Activated CD8-positive, alpha-beta T cell treated with anti-CD3 and anti-CD28 coated beads for 36 hours (primary cell): ENCODE results near the gene COL13A1. TPM values are rescaled to one million over a fixed set of nuclear protein-coding genes. Genes with fewer than 3 reads are reported as not detected.

Source experiments
- ATAC-seq: fragments of 200-7000 bp; cut with Tn5 transposase; one replicate; pipeline ENCODE4 v1.10.0; 2021; ENCODE audit warnings: mild to moderate bottlenecking, moderate library complexity
- CTCF ChIA-PET: fragments of 350-600 bp; sonication (Branson Sonifier 250); formaldehyde crosslinking; loops from one replicate; lab custom pipeline; 2021; ENCODE audit warnings: antibody characterized with exemption; lab: Charles Lee
- POLR2A ChIA-PET: fragments of 350-600 bp; sonication (Branson Sonifier 250); formaldehyde crosslinking; loops from one replicate; lab custom pipeline; 2021; ENCODE audit warnings: antibody characterized with exemption; lab: Charles Lee
- DNase-seq: peaks from one replicate; pipeline ENCODE4 v3.0.0-alpha.2; 2020
- H3K27ac Mint-ChIP-seq: one replicate; pipeline ENCODE4 v1.8.0; 2021; ENCODE audit warnings: mild to moderate bottlenecking, mixed read lengths
- H3K27me3 Mint-ChIP-seq: one replicate; pipeline ENCODE4 v1.8.0; 2021; ENCODE audit warnings: mixed read lengths
- H3K36me3 Mint-ChIP-seq: one replicate; pipeline ENCODE4 v1.8.0; 2021; ENCODE audit warnings: low read depth, mixed read lengths
- H3K4me1 Mint-ChIP-seq: one replicate; pipeline ENCODE4 v1.8.0; 2021; ENCODE audit warnings: low read depth, mixed read lengths
- H3K4me3 Mint-ChIP-seq: one replicate; pipeline ENCODE4 v1.8.0; 2021; ENCODE audit warnings: mild to moderate bottlenecking, moderate library complexity, mixed read lengths
- H3K9me3 Mint-ChIP-seq: one replicate; pipeline ENCODE4 v1.8.0; 2021; ENCODE audit warnings: mixed read lengths
- intact Hi-C: fragments of 100-400 bp; cut with micrococcal nuclease; formaldehyde crosslinking; loops from one replicate; pipeline ENCODE4 v1.10.0; 2022
- total RNA-seq, 2 experiments: library from RNA; stranded (reverse); gene quantifications; one replicate each; pipeline ENCODE4 v1.2.3, GENCODE V29; 2021
- TF ChIP-seq, protein P1 (sequence below): fragments of 200-600 bp; IDR thresholded peaks from one replicate; pipeline ENCODE4 v1.8.0; 2022; ENCODE audit warnings: antibody characterized with exemption, mild to moderate bottlenecking

Gene COL13A1
- total RNA-seq, 2 experiments from 2014 or later = not detected

DNA sequence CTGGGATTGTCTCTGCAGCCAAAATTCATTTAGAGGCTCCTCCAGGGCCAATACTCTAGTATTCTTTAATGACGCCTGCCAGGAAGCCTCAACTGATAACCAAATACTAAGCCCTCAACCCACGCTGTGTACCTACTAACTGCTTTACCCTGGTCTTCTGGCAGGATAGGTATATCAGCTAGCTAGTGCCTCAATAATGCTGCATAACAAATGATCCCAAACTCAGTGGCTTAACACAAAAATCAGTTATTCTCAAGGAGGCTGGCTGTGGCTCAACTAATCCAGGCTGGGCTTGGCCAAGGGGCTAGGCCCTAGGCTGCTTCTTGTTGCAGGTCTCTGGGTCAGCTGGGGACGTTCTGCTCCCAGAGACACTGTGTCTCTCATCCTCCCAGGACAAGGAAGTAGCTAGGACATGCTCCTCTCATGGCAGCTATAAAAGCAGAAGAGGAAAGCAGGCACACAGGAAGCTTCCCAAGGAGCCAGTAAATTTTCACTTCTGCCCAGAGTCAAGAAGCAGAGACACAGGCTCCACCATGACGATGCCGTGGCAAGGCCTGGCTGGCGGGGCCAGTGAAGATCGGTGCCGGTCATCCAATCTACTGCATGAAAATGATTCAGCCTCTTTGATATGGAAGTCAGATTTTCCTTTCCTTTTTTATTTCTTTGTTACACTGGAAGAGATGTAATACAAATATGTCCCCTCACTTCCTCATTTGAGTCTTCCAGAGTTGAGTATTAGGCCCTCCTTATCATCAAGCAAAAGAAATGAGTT lies 28.6 kb upstream of the COL13A1 start:
- DNase-seq (no peak), ATAC-seq (no peak)
- TF ChIP-seq, protein P1, sequence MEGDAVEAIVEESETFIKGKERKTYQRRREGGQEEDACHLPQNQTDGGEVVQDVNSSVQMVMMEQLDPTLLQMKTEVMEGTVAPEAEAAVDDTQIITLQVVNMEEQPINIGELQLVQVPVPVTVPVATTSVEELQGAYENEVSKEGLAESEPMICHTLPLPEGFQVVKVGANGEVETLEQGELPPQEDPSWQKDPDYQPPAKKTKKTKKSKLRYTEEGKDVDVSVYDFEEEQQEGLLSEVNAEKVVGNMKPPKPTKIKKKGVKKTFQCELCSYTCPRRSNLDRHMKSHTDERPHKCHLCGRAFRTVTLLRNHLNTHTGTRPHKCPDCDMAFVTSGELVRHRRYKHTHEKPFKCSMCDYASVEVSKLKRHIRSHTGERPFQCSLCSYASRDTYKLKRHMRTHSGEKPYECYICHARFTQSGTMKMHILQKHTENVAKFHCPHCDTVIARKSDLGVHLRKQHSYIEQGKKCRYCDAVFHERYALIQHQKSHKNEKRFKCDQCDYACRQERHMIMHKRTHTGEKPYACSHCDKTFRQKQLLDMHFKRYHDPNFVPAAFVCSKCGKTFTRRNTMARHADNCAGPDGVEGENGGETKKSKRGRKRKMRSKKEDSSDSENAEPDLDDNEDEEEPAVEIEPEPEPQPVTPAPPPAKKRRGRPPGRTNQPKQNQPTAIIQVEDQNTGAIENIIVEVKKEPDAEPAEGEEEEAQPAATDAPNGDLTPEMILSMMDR = no peak
- no peaks in the 10 kb centered on the region for H3K4me1 Mint-ChIP-seq
- no peak overlapping the region for H3K27ac Mint-ChIP-seq
- no peaks in the 10 kb centered on the region for H3K9me3 Mint-ChIP-seq
- no peaks in the 10 kb centered on the region for H3K36me3 Mint-ChIP-seq
- peaks cover 6% of the 10 kb centered on the region for H3K27me3 Mint-ChIP-seq
- ChIA-PET CTCF (interaction anchor here (0.8 to 1.1 kb wide), 2 partner anchors 141 to 142 kb away, joined by 3 read pairs; no protein-coding TSS in a partner anchor), POLR2A (no interaction called here)
- no peak overlapping the region for H3K4me3 Mint-ChIP-seq
- intact Hi-C loops = no loop called here

DNA sequence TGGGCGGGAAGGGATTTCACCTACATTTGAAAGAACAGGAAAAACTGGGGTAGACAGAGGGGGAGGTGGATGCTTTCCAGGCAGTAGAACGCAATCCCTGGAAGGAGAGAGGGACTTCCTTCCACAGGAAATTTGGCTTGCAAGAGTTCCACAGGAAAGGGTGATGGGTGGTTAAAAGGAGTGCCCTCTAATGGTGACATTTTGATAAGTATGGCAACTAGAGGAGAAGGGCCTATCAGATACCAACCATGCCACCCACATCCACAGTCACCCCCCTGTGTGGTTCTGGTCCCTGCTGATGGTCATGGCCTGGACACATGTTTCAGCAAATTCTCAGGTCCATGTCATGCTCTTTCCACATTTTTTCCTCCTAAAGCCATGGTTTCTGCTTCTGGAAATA lies 27.1 kb upstream of the COL13A1 start:
- intact Hi-C loops = no loop called here
- no peaks in the 10 kb centered on the region for H3K9me3 Mint-ChIP-seq
- TF ChIP-seq, protein P1 = no peak
- H3K36me3 Mint-ChIP-seq = no peaks in the 10 kb centered on the region
- peaks cover 2% of the 10 kb centered on the region for H3K27me3 Mint-ChIP-seq
- H3K4me1 Mint-ChIP-seq = no peaks in the 10 kb centered on the region
- DNase-seq (no peak), ATAC-seq (no peak)
- CTCF ChIA-PET = no interaction called here
- no peak overlapping the region for H3K27ac Mint-ChIP-seq
- no peak overlapping the region for H3K4me3 Mint-ChIP-seq
- POLR2A ChIA-PET = interaction anchor here (0.7 kb wide), 1 partner anchor 13 kb away, joined by 3 read pairs; no protein-coding TSS in a partner anchor

DNA sequence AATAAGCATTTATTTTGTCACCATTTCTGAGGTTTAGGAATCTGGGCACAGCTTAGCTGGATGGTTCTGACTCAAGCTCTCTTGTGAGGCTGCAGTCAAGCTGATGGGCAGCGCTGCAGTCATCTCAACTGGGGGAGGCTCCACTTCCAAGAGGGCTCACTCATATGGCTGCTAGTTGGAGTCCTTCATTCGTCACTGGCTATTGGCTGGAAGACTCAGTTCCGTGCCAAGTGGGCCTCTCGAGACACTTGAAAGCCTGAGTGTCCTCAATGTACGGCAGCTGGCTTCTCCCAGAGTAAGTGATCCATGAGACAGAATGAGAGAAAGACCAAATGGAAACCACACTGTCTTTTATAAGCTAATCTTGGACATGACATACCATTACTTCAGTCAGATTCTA lies 21.6 kb upstream of the COL13A1 start:
- Mint-ChIP-seq H3K4me1 (no peaks in the 10 kb centered on the region), H3K27me3 (peaks cover 3% of the 10 kb centered on the region), H3K36me3 (no peaks in the 10 kb centered on the region), H3K27ac (no peak overlapping the region), H3K4me3 (no peak overlapping the region), H3K9me3 (no peaks in the 10 kb centered on the region)
- intact Hi-C loops = loop anchor here (10.0 kb wide), 1 partner anchor 135 kb away; no protein-coding TSS in a partner anchor
- POLR2A ChIA-PET = no interaction called here
- DNase-seq = no peak
- TF ChIP-seq, protein P1 = no peak
- CTCF ChIA-PET = interaction anchor here (1.0 to 1.7 kb wide), 2 partner anchors 9 to 134 kb away, joined by 5 read pairs; no protein-coding TSS in a partner anchor
- no peak for ATAC-seq

DNA sequence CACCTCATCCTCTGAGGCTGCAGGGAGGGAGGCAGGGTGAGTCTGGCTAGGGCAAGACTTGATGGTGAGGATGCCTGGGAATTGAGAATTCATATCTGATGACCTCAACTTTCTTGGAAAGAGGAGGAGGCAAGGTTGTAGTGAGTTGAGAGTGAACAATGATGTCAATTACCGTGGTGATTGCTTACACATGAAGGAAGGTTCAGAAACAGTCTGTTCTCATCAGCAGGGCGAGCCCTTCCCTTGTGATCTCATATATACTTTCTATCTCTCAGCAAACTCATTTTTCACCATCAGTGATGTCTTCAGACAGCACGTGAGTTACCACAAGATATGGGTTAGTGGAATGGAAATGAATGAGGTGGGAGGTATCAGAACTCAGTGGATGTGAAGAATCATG lies 20.1 kb upstream of the COL13A1 start:
- Mint-ChIP-seq H3K27ac (no peak overlapping the region), H3K9me3 (no peaks in the 10 kb centered on the region), H3K4me1 (no peaks in the 10 kb centered on the region), H3K4me3 (no peak overlapping the region), H3K36me3 (no peaks in the 10 kb centered on the region), H3K27me3 (peaks cover 6% of the 10 kb centered on the region)
- ChIA-PET POLR2A (no interaction called here), CTCF (no interaction called here)
- intact Hi-C loops = loop anchor here (10.0 kb wide), 1 partner anchor 133 kb away; no protein-coding TSS in a partner anchor
- peak; percentile 13 for ATAC-seq
- DNase-seq = no peak
- TF ChIP-seq, protein P1 = no peak

DNA sequence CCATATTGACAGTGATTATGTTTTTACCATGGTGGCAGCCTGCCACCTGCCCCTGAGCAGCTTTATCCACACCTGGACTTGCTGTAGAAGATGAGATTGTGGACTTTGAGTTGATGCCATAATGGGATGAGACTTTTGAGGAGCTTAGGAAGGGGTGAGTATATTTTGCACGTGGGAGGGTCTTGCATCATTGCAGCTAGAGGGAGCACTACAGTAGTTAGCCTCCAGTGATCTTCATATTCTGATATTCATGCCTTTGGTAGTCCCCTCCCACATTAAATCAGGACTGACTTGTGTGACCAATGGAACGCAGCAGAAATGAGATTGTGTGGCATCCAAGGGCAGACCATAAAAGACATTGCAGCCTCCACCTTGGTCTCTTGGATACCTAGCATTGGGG lies 18.2 kb upstream of the COL13A1 start:
- ChIA-PET CTCF (interaction anchor here (0.9 to 1.0 kb wide), 2 partner anchors 10 to 131 kb away, joined by 3 to 4 read pairs; no protein-coding TSS in a partner anchor), POLR2A (interaction anchor here (0.9 kb wide), 1 partner anchor 11 kb away, joined by 3 read pairs; no protein-coding TSS in a partner anchor)
- H3K4me1 Mint-ChIP-seq = no peaks in the 10 kb centered on the region
- no peaks in the 10 kb centered on the region for H3K9me3 Mint-ChIP-seq
- ATAC-seq (no peak), DNase-seq (no peak)
- TF ChIP-seq, protein P1 = no peak
- no peak overlapping the region for H3K4me3 Mint-ChIP-seq
- intact Hi-C loops = loop anchor here (10.0 kb wide), 1 partner anchor 131 kb away; no protein-coding TSS in a partner anchor
- no peak overlapping the region for H3K27ac Mint-ChIP-seq
- H3K27me3 Mint-ChIP-seq = peaks cover 6% of the 10 kb centered on the region
- no peaks in the 10 kb centered on the region for H3K36me3 Mint-ChIP-seq
